HG03064 (cell line): ENCODE results near the gene FYTTD1.

Source experiments
- ATAC-seq: cut with Tn5 transposase; IDR thresholded peaks from one replicate; pipeline ENCODE4 v1.9.1; 2021; ENCODE audit warnings: low read depth; ENCODE audit not compliant: unreplicated experiment

FYTTD1 gene

GRCh38 chr3:197790033-197790432 lies 40.4 kb downstream of the FYTTD1 start:
- ATAC-seq: no peak

- peak; percentile 67 for ATAC-seq
Observed at GRCh38 chr3:197791113-197791891, 41.6 kb downstream of the FYTTD1 start, which contains the start of gene LRCH3. Gene LRCH3, plus strand, starts transcription at chr3:197791254. Its CDS starts 25 bp downstream, at chr3:197791279.

GRCh38 chr3:197791892-197792647 lies 42.4 kb downstream of the FYTTD1 start:
- peak; percentile 16 for ATAC-seq

- ATAC-seq: peak; percentile 34
Observed at GRCh38 chr3:197793247-197793646, 43.6 kb downstream of the FYTTD1 start.

- no peak for ATAC-seq
Observed at GRCh38 chr3:197794115-197794514, 44.4 kb downstream of the FYTTD1 start.

GRCh38 chr3:197795200-197795599 lies 45.5 kb downstream of the FYTTD1 start:
- ATAC-seq: no peak

GRCh38 chr3:197796087-197796486 lies 46.4 kb downstream of the FYTTD1 start:
- no peak for ATAC-seq

GRCh38 chr3:197798863-197799262 lies 49.2 kb downstream of the FYTTD1 start:
- no peak for ATAC-seq

- no peak for ATAC-seq
Observed at GRCh38 chr3:197800379-197800778, 50.7 kb downstream of the FYTTD1 start.

- no peak for ATAC-seq
Observed at GRCh38 chr3:197801891-197802778, 52.5 kb downstream of the FYTTD1 start.

GRCh38 chr3:197802779-197803459 lies 53.2 kb downstream of the FYTTD1 start:
- ATAC-seq: no peak

GRCh38 chr3:197804511-197804910 lies 54.8 kb downstream of the FYTTD1 start:
- ATAC-seq: no peak

- no peak for ATAC-seq
Observed at GRCh38 chr3:197807969-197808587, 58.4 kb downstream of the FYTTD1 start.

- ATAC-seq: no peak
Observed at GRCh38 chr3:197809356-197810020, 59.8 kb downstream of the FYTTD1 start.

GRCh38 chr3:197810901-197811300 lies 61.2 kb downstream of the FYTTD1 start:
- ATAC-seq: no peak

GRCh38 chr3:197811343-197811742 lies 61.7 kb downstream of the FYTTD1 start:
- no peak for ATAC-seq

- ATAC-seq: no peak
Observed at GRCh38 chr3:197814372-197814771, 64.7 kb downstream of the FYTTD1 start.

- no peak for ATAC-seq
Observed at GRCh38 chr3:197820550-197821335, 71.1 kb downstream of the FYTTD1 start.
